Nephron progenitor cell (in vitro differentiated cells): ENCODE results near the gene TXNRD2.

Source experiments
- DNase-seq: peaks from one replicate; pipeline ENCODE4 v3.0.0; 2021
- H3K27ac Mint-ChIP-seq: 2 replicates; pipeline ENCODE4 v1.8.0; 2021; ENCODE audit warnings: mild to moderate bottlenecking, moderate library complexity, mixed read lengths
- H3K27me3 Mint-ChIP-seq: 2 replicates; pipeline ENCODE4 v1.8.0; 2021; ENCODE audit warnings: mild to moderate bottlenecking, low read depth, mixed read lengths; ENCODE audit not compliant: poor library complexity
- H3K36me3 Mint-ChIP-seq: 2 replicates; pipeline ENCODE4 v1.8.0; 2021; ENCODE audit warnings: low read depth, mixed read lengths
- H3K4me1 Mint-ChIP-seq: 2 replicates; pipeline ENCODE4 v1.8.0; 2021; ENCODE audit warnings: mixed read lengths
- H3K4me3 Mint-ChIP-seq: 2 replicates; pipeline ENCODE4 v1.8.0; 2021; ENCODE audit warnings: mild to moderate bottlenecking, moderate library complexity, mixed read lengths
- H3K9me3 Mint-ChIP-seq: 2 replicates; pipeline ENCODE4 v1.8.0; 2021; ENCODE audit warnings: mild to moderate bottlenecking, moderate library complexity, mixed read lengths
- TF ChIP-seq, protein P1 (sequence below): fragments of 200-600 bp; sonication (generic); IDR thresholded peaks from 2 replicates; pipeline ENCODE4 v1.5.0; 2021; ENCODE audit warnings: antibody characterized with exemption

TXNRD2 gene

DNA sequence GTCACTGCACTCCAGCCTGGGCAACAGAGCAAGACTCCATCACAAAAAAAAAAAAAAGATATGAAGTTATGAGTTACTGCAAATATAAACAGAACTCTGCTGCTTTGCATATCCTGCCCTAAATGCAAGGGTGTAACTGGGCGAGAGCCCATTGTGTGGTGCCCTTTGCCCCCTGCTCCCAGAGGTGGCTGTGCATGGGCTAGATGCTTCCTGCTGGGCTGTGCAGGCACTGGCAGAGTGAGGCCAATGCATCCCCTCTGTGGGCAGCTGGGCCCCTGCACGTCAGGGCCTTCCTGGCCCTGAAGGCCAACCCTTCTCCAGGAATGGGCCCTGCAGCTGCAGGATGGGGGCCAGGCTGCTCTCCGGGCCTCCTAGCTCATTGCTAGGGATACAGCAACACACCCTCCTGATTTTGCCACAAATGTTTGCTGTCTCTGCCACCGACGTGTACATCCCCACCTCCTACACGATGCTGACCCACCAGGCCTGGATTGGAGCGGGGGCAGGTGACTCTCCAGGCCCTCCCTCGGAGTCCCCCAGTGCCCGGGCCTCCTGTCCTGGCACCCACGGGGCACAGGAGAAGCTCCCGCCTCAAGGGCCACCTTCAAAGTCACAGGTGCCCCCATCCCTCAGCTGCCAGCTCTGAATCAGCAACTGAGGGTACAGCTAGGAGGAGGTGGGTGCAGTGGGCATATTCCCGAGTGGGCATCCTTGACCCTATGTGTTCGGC lies 40.7 kb downstream of the TXNRD2 start:
- H3K36me3 Mint-ChIP-seq: peaks cover 2% of the 10 kb centered on the region
- TF ChIP-seq, protein P1, sequence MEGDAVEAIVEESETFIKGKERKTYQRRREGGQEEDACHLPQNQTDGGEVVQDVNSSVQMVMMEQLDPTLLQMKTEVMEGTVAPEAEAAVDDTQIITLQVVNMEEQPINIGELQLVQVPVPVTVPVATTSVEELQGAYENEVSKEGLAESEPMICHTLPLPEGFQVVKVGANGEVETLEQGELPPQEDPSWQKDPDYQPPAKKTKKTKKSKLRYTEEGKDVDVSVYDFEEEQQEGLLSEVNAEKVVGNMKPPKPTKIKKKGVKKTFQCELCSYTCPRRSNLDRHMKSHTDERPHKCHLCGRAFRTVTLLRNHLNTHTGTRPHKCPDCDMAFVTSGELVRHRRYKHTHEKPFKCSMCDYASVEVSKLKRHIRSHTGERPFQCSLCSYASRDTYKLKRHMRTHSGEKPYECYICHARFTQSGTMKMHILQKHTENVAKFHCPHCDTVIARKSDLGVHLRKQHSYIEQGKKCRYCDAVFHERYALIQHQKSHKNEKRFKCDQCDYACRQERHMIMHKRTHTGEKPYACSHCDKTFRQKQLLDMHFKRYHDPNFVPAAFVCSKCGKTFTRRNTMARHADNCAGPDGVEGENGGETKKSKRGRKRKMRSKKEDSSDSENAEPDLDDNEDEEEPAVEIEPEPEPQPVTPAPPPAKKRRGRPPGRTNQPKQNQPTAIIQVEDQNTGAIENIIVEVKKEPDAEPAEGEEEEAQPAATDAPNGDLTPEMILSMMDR: no peak
- H3K4me3 Mint-ChIP-seq: no peak overlapping the region
- peaks cover 18% of the 10 kb centered on the region for H3K27me3 Mint-ChIP-seq
- H3K27ac Mint-ChIP-seq: no peak overlapping the region
- no peak for DNase-seq
- peaks cover 51% of the 10 kb centered on the region for H3K4me1 Mint-ChIP-seq
- no peaks in the 10 kb centered on the region for H3K9me3 Mint-ChIP-seq

DNA sequence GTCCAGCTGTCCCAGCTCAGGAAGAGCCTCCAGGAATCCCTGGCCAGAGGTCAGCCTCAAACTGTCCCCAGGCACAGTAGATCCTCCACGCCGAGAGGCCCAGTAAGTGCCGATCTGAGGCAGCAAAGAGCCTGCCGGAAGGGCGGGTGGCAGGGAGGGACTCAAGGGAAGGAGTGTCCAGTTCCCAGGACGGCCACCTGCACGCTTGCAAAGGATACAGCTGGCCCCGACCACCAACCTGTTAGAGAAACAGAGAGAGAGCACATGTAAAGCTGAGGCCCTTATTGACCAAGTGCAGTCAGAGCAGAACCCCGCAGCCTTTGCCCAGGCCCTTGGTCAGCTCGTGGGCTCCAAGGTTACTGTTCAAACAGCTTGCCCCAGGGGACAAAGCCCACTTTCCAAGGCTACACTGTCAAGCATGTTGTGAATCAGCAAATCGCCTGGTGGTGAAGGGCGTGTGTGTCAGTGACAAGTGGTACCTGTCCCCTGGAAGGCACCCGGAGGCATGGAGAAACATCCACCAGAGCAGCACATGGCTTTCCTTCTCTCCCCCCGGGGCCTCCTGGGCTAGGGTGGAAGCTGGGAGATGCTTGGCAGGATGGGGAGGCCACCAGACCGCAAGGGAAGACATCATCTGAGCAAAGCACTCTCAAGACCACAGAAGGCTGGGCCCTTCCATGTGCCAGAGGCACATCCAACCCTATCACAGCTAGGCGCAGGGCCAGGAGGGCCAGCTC lies 42.6 kb downstream of the TXNRD2 start:
- H3K27me3 Mint-ChIP-seq: peaks cover 18% of the 10 kb centered on the region
- TF ChIP-seq, protein P1: no peak
- DNase-seq: no peak
- no peaks in the 10 kb centered on the region for H3K9me3 Mint-ChIP-seq
- H3K4me1 Mint-ChIP-seq: peaks cover 42% of the 10 kb centered on the region
- peaks cover 4% of the 10 kb centered on the region for H3K36me3 Mint-ChIP-seq
- H3K27ac Mint-ChIP-seq: no peak overlapping the region
- no peak overlapping the region for H3K4me3 Mint-ChIP-seq

DNA sequence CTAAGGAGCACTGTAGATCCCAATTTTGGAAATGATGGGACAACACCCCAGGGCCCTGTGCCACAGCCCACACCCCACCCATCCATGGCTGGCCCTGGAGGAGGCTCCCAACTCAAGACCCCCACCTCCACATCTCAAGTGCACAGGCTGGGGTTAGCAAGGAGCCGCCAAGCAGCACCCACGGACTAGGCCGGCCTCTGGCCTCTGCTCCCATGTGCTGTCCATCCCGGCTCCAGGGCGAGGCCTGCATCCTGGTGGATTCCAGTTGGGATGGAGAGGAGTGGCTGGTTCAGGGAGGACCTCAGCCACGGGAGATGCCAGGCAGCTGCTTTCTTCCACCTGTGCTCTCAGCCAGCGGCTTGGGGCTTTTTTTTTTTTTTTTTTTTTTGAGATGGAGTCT lies 43.5 kb downstream of the TXNRD2 start:
- TF ChIP-seq, protein P1: no peak
- no peak for DNase-seq
- peaks cover 13% of the 10 kb centered on the region for H3K27me3 Mint-ChIP-seq
- H3K9me3 Mint-ChIP-seq: no peaks in the 10 kb centered on the region
- no peak overlapping the region for H3K4me3 Mint-ChIP-seq
- H3K36me3 Mint-ChIP-seq: peaks cover 7% of the 10 kb centered on the region
- H3K4me1 Mint-ChIP-seq: peaks cover 42% of the 10 kb centered on the region
- H3K27ac Mint-ChIP-seq: no peak overlapping the region

DNA sequence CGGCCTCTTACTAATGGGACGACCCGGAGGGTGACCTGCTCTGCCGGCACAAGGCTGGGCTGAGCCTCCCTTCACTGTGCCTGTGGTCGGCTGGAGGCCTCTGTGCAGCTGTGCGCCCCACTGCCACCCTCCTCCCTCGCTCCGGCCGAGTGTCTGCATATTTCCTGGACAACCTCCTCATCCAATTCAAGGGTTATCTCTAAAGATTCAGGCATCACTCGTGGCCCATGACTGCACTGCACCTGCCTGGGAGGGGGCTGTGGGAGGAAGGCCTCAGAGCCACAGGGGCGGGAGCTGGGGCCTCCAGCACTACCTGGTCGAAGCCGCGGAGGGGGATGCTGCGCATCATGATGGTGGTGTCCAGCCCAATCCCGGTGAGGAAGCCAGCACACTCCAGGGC lies 43.9 kb downstream of the TXNRD2 start:
- peaks cover 42% of the 10 kb centered on the region for H3K4me1 Mint-ChIP-seq
- no peaks in the 10 kb centered on the region for H3K9me3 Mint-ChIP-seq
- H3K27ac Mint-ChIP-seq: no peak overlapping the region
- peaks cover 7% of the 10 kb centered on the region for H3K36me3 Mint-ChIP-seq
- H3K4me3 Mint-ChIP-seq: no peak overlapping the region
- peaks cover 12% of the 10 kb centered on the region for H3K27me3 Mint-ChIP-seq
- TF ChIP-seq, protein P1: no peak
- DNase-seq: no peak

DNA sequence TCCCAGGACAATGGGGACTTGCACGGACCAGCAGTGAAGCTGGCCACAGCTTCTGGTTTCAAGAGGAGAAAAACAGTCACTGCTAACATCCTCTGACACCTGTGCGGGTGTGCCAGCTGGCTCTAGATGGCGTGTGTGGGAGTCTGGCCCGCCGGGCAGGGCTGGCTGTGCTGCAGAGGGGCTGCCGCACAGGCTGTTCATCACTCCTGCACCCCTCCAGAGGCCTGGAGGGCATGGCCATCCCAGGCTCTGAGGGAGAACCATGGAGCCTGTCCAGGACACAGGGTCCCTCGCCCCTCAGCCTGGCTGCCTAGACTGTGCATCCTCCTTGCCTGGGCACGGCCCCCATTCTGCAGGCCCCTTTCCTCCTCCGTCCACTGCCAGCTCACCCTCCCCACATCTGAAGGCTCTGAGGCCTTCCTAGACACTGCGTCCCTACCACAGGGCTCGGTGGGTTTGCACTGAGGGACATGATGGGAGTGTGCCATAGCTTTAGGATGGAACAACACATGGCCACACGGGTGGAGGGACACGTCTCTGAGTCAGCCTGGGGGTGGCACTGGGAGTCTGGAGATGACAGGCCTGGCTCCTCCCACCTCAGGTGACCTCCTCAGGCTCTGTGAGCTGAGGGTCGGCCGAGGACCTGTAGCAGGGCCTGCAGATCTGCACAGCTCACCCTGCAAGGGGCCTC lies 44.8 kb downstream of the TXNRD2 start:
- peaks cover 42% of the 10 kb centered on the region for H3K4me1 Mint-ChIP-seq
- TF ChIP-seq, protein P1: no peak
- H3K4me3 Mint-ChIP-seq: no peak overlapping the region
- DNase-seq: no peak
- H3K9me3 Mint-ChIP-seq: no peaks in the 10 kb centered on the region
- peaks cover 7% of the 10 kb centered on the region for H3K36me3 Mint-ChIP-seq
- H3K27ac Mint-ChIP-seq: no peak overlapping the region
- H3K27me3 Mint-ChIP-seq: peaks cover 12% of the 10 kb centered on the region
